K562 (cell line): ENCODE results near the gene ITGA3. TPM values are rescaled to one million over a fixed set of nuclear protein-coding genes. Genes with fewer than 3 reads are reported as not detected.

Experiments
- ATAC-seq: fragments of 200-7000 bp; cut with Tn5 transposase; 3 replicates; pipeline ENCODE4 v1.9.1; 2020; ENCODE audit warnings: moderate library complexity
- BruUV-seq: library from RNA; stranded (reverse); fragments of 400-500 nt; replicated peaks from 2 replicates; lab custom pipeline; 2021; lab: Mats Ljungman, UMichigan
- CTCF ChIA-PET: fragments of 300-600 bp; formaldehyde crosslinking; extraction: SDS; loops from one replicate; lab custom pipeline; 2021; ENCODE audit warnings: low intra/inter-chr PET ratio; lab: Yijun Ruan, JAX
- POLR2A ChIA-PET: fragments of 300-600, 350-650 bp; sonication (Branson Sonifier 250); formaldehyde crosslinking; extraction: SDS; loops from one replicate; lab custom pipeline; 2021; ENCODE audit warnings: antibody characterized with exemption, inconsistent platforms; lab: Yijun Ruan, JAX
- DNase-seq, 4 experiments: peaks; one replicate each; pipeline versions ENCODE4 v3.0.0 to v3.0.0-alpha.2; 2011 to 2018; ENCODE audit warnings: low spot score in 3 of 4, mixed read lengths in 3 of 4; ENCODE audit errors: extremely low read depth in 1 of 4
- FAIRE-seq: peaks from 2 replicates; lab custom pipeline; 2011; peaks lifted over from hg19 to GRCh38; lab: Jason Lieb, UNC
- H2AFZ ChIP-seq: 2 replicates; pipeline ENCODE4 v1.6.0; 2011; ENCODE audit warnings: low read depth, low read length, control low read depth, inconsistent platforms
- H3K27ac ChIP-seq: fragments of 200-600 bp; 3 replicates; pipeline ENCODE4 v1.8.0; 2011; ENCODE audit warnings: low read depth, mild to moderate bottlenecking, control low read depth, inconsistent platforms, low read length, moderate library complexity, mixed read lengths; ENCODE audit errors: extremely low read depth
- H3K27me3 ChIP-seq, 2 experiments: fragments of 300-600 bp in 1 of 2; 2 replicates in 1 of 2; 3 replicates in 1 of 2; pipeline versions ENCODE4 v1.6.0 to v1.8.0; 2011; ENCODE audit warnings: inconsistent platforms in 2 of 2, low read length in 2 of 2, mild to moderate bottlenecking in 1 of 2, mixed read lengths in 1 of 2, moderate library complexity in 1 of 2; ENCODE audit not compliant: control insufficient read depth in 2 of 2, insufficient read depth in 2 of 2
- H3K36me3 ChIP-seq: fragments of 300-600 bp; 3 replicates; pipeline ENCODE4 v1.8.0; 2011; ENCODE audit warnings: mild to moderate bottlenecking, low read length, inconsistent platforms; ENCODE audit not compliant: control insufficient read depth, insufficient read depth
- H3K4me1 ChIP-seq, 2 experiments: fragments of 200-600 bp in 1 of 2; replicated peaks in 1 of 2; 2 replicates in 1 of 2; 3 replicates in 1 of 2; pipeline versions ENCODE4 v1.5.1 to v1.8.0; 2011; ENCODE audit warnings: inconsistent platforms in 2 of 2, low read length in 2 of 2, mild to moderate bottlenecking in 1 of 2, mixed read lengths in 1 of 2, moderate library complexity in 1 of 2; ENCODE audit not compliant: control insufficient read depth in 2 of 2, insufficient read depth in 2 of 2
- H3K4me2 ChIP-seq: 2 replicates; pipeline ENCODE4 v1.6.1; 2011; ENCODE audit warnings: low read length, control low read depth, inconsistent platforms, mixed read lengths; ENCODE audit not compliant: insufficient read depth
- H3K4me3 ChIP-seq: fragments of 200-600 bp; sonication (generic), shearing (Covaris generic); 2 replicates; pipeline ENCODE4 v1.5.1; 2016; ENCODE audit warnings: control low read depth, inconsistent platforms
- H3K79me2 ChIP-seq: fragments of 200-600 bp; 3 replicates; pipeline ENCODE4 v1.8.0; 2011; ENCODE audit warnings: low read length, inconsistent platforms; ENCODE audit not compliant: control insufficient read depth, insufficient read depth
- H3K9ac ChIP-seq, 2 experiments: 2 replicates each; pipeline versions ENCODE4 v1.6.0 to v1.6.1; 2011; ENCODE audit warnings: low read depth in 2 of 2, low read length in 2 of 2, control low read depth in 1 of 2, inconsistent platforms in 1 of 2, mild to moderate bottlenecking in 1 of 2, mixed read lengths in 1 of 2; ENCODE audit not compliant: insufficient read depth in 1 of 2
- H3K9me1 ChIP-seq: one replicate; pipeline ENCODE4 v1.6.0; 2011; ENCODE audit warnings: inconsistent platforms, mild to moderate bottlenecking, low read length, moderate library complexity; ENCODE audit not compliant: control insufficient read depth, insufficient read depth
- H3K9me3 ChIP-seq: replicated peaks from 2 replicates; pipeline ENCODE4 v1.5.1; 2011; ENCODE audit warnings: low read depth, low read length, inconsistent platforms; ENCODE audit not compliant: control insufficient read depth, insufficient read depth
- H4K20me1 ChIP-seq: replicated peaks from 2 replicates; pipeline ENCODE4 v1.6.1; 2011; ENCODE audit warnings: low read length, inconsistent platforms, mixed read lengths; ENCODE audit not compliant: control insufficient read depth, insufficient read depth
- CREM ChIP-seq: IDR thresholded peaks from 2 replicates; pipeline ENCODE4 v1.6.1; 2014; ENCODE audit warnings: antibody characterized with exemption, low read depth
- EGR1 ChIP-seq: fragments of 450-650 bp; conservative IDR thresholded peaks from 2 replicates; pipeline ENCODE4 v1.6.1; 2017; ENCODE audit warnings: mild to moderate bottlenecking
- ETV6 ChIP-seq, 3 experiments: fragments of 150-350 bp in 1 of 3; sonication (generic) in 1 of 3; formaldehyde crosslinking in 1 of 3; IDR thresholded peaks; 2 replicates each; pipeline versions ENCODE4 v1.6.1 to v1.8.0; 2014 to 2022; ENCODE audit warnings: borderline replicate concordance in 2 of 3, low read depth in 2 of 3, antibody characterized with exemption in 1 of 3, low read length in 1 of 3, mild to moderate bottlenecking in 1 of 3, missing genetic modification reagents in 1 of 3
- JUND ChIP-seq, 2 experiments: IDR thresholded peaks; 2 replicates in 1 of 2; 3 replicates in 1 of 2; pipeline ENCODE4 v1.6.1; 2011; ENCODE audit warnings: borderline replicate concordance in 2 of 2, low read depth in 2 of 2, low read length in 2 of 2, improper control_type of control experiment in 1 of 2, missing biosample characterization in 1 of 2, missing genetic modification characterization in 1 of 2, missing genetic modification reagents in 1 of 2
- NEUROD1 ChIP-seq: fragments of 150-350 bp; IDR thresholded peaks from 2 replicates; pipeline ENCODE4 v1.6.1; 2014; ENCODE audit warnings: borderline replicate concordance, low read length, low read depth; ENCODE audit not compliant: partially characterized antibody
- NR4A1 ChIP-seq, 2 experiments: fragments of 250-450 bp in 1 of 2; fragments of 450-650 bp in 1 of 2; sonication (Bioruptor Pico) in 1 of 2; IDR thresholded peaks; 2 replicates each; pipeline versions ENCODE4 v1.4.0 to v1.6.1; 2016 to 2020; ENCODE audit warnings: mild to moderate bottlenecking in 2 of 2, missing compliant biosample characterization in 1 of 2, missing genetic modification characterization in 1 of 2, moderate library complexity in 1 of 2
- OTX1 ChIP-seq: fragments of 450-650 bp; formaldehyde crosslinking; IDR thresholded peaks from 2 replicates; pipeline ENCODE4 v1.4.0; 2022; ENCODE audit warnings: mild to moderate bottlenecking
- RNF2 ChIP-seq: sonication (generic); IDR thresholded peaks from 2 replicates; pipeline ENCODE4 v1.6.1; 2016
- SRSF3 ChIP-seq: fragments of 200-400 bp; formaldehyde crosslinking; IDR thresholded peaks from 2 replicates; pipeline ENCODE4 v1.6.1; 2016; ENCODE audit warnings: mild to moderate bottlenecking, low read length, moderate library complexity; ENCODE audit not compliant: insufficient read depth
- TAF7 ChIP-seq: fragments of 450-650 bp; IDR thresholded peaks from 2 replicates; pipeline ENCODE4 v1.6.1; 2016; ENCODE audit warnings: missing genetic modification characterization, missing compliant biosample characterization
- TCF7L2 ChIP-seq: fragments of 150-350 bp; IDR thresholded peaks from 2 replicates; pipeline ENCODE4 v1.6.1; 2016; ENCODE audit warnings: low read depth, mild to moderate bottlenecking, low read length, moderate library complexity
- XRCC5 ChIP-seq: fragments of 200-400 bp; formaldehyde crosslinking; IDR thresholded peaks from 2 replicates; pipeline ENCODE4 v1.6.1; 2017; ENCODE audit warnings: low read depth, mild to moderate bottlenecking, low read length
- ZC3H8 ChIP-seq: fragments of 450-650 bp; IDR thresholded peaks from 2 replicates; pipeline ENCODE4 v1.6.1; 2017
- ZNF174 ChIP-seq: fragments of 250-450 bp; sonication (Bioruptor Pico); IDR thresholded peaks from 2 replicates; pipeline ENCODE4 v1.4.0; 2020; ENCODE audit warnings: mild to moderate bottlenecking
- ZNF589 ChIP-seq: fragments of 200-800 bp; sonication (Bioruptor generic); IDR thresholded peaks from 2 replicates; pipeline ENCODE4 v1.6.1; 2016; ENCODE audit warnings: low read depth, missing genetic modification characterization, missing compliant biosample characterization
- WGBS: fragments of 100-300 bp; shearing (Covaris generic); methylation state at CpG from one replicate; pipeline ENCODE4 v1.1.6; 2016; ENCODE audit warnings: low coverage, mixed read lengths; ENCODE audit not compliant: insufficient coverage; ENCODE audit errors: missing lambda C conversion rate; 5-methylcytosine and 5-hydroxymethylcytosine counted together
- in situ Hi-C: fragments of 300-500 bp; cut with MboI; formaldehyde crosslinking; loops from 4 replicates; pipeline ENCODE4 v1.15.0; 2018; ENCODE audit warnings: inconsistent platforms, mixed read lengths
- intact Hi-C: fragments of 100-400 bp; cut with micrococcal nuclease; formaldehyde crosslinking; loops from 2 replicates; pipeline ENCODE4 v1.14.2; 2022
- polyA plus RNA-seq, 8 experiments: library from polyadenylated mRNA; depleted of rRNA in 4 of 8; stranded (reverse) in 5 of 8; unstranded in 3 of 8; fragments of >200 nt; fragmentation: Nextera tagmentation in 2 of 8; fragmentation: Illumina TruSeq in 1 of 8; extraction: Ambion mirVana in 2 of 8; extraction: Trizol in 1 of 8; gene quantifications; 2 replicates each; pipeline versions ENCODE4 v1.2.1 to v1.2.3, GENCODE V29; 2011 to 2014; ENCODE audit warnings: inconsistent platforms in 1 of 8, missing spikeins in 1 of 8
- total RNA-seq, 7 experiments: library from RNA; depleted of rRNA in 6 of 7; stranded (reverse); fragments of >200 nt in 6 of 7; fragmentation: Illumina TruSeq in 2 of 7; extraction: Trizol in 2 of 7; gene quantifications; 2 replicates each; pipeline versions ENCODE4 v1.2.1 to v1.2.3, GENCODE V29; 2011 to 2021; ENCODE audit warnings: low replicate concordance in 1 of 7
- TF ChIP-seq, protein P1 (sequence below), 2 experiments: IDR thresholded peaks; 2 replicates each; pipeline ENCODE4 v1.6.1; 2011; ENCODE audit warnings: borderline replicate concordance in 1 of 2, control low read depth in 1 of 2, low read depth in 1 of 2, low read length in 1 of 2, mild to moderate bottlenecking in 1 of 2, mixed read lengths in 1 of 2, moderate library complexity in 1 of 2; ENCODE audit not compliant: insufficient read depth in 1 of 2, insufficient read length in 1 of 2, poor library complexity in 1 of 2, severe bottlenecking in 1 of 2; ENCODE audit errors: extremely low read depth in 1 of 2
- TF ChIP-seq, protein P2 (sequence below), 2 experiments: IDR thresholded peaks; 2 replicates each; pipeline ENCODE4 v1.6.1; 2012; ENCODE audit warnings: improper control_type of control experiment in 2 of 2, low read depth in 2 of 2, low read length in 2 of 2, borderline replicate concordance in 1 of 2

Gene ITGA3
- total and polyA plus RNA-seq, 9 of the 15 experiments (the other 6 are each of a cell fraction or from before 2014, with no cell fraction given), result 0.03 to 0.75 (median 0.14) TPM; not detected in 2

DNA sequence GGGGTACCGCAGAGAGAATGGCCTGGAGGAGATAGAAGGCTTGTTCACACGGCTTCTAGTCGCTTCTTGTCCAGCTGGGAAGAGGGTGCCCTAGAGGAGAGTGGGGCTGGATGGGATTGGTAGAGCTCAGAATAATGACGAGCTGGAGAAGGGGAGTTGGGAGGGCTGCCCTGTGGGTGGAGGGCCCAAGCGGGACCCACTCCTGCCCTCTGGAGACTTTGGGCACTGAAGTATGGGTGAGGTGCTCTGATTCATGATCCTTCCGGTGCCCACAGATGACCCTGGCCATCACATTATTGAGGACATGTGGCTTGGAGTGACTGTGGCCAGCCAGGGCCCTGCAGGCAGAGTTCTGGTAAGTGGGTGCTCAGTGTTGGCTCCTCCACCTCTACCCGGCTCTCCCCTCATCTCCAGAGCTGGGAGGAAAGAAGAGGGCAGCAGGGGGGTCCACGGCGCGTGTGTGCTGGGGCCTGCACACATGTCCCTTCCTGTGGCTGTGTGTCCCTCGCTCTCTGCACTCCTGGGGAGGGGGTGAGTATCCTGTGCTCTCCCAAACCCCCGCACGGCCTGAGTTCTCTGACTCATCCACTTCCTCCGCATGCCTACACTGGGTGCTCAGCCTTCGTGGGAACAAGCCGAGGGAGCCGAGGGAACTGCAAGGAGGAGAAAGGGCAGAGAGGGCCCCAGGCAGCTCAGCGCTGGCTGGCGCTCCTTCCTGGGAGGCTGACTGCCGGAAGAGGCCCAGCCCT, 8.5 kb downstream of the ITGA3 start:
- H3K4me3 ChIP-seq, result no peak overlapping the region
- FAIRE-seq, result no peak
- 0 out of 2 replicates have a peak, but pooled peaks have one; percentile 8 for TF ChIP-seq ZNF589
- no peak for TF ChIP-seq ZC3H8
- no peak for TF ChIP-seq OTX1 (CRISPR knock-in tag)
- TF ChIP-seq, protein P1, sequence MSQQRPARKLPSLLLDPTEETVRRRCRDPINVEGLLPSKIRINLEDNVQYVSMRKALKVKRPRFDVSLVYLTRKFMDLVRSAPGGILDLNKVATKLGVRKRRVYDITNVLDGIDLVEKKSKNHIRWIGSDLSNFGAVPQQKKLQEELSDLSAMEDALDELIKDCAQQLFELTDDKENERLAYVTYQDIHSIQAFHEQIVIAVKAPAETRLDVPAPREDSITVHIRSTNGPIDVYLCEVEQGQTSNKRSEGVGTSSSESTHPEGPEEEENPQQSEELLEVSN (IDR thresholded peaks at IDR 0.05; ENCODE audit: borderline replicate concordance in 1 of 2, extremely low read depth in 1 of 2, insufficient read depth in 1 of 2, insufficient read length in 1 of 2, low read depth in 1 of 2, low read length in 1 of 2, poor library complexity in 1 of 2, severe bottlenecking in 1 of 2), result peak in 1 of 2 experiments; percentile 40
- peak; percentile 78 for TF ChIP-seq EGR1
- TF ChIP-seq TAF7 (tag), result no peak
- TF ChIP-seq ETV6 (IDR thresholded peaks at IDR 0.05; ENCODE audit: borderline replicate concordance in 1 of 2, low read depth in 2 of 2, low read length in 1 of 2), result no peak
- no peak for TF ChIP-seq ETV6 (CRISPR knock-in tag; IDR thresholded peaks at IDR 0.05; ENCODE audit: borderline replicate concordance)
- no peak for TF ChIP-seq XRCC5
- TF ChIP-seq TCF7L2, result no peak
- TF ChIP-seq NEUROD1, result no peak
- TF ChIP-seq, protein P2, sequence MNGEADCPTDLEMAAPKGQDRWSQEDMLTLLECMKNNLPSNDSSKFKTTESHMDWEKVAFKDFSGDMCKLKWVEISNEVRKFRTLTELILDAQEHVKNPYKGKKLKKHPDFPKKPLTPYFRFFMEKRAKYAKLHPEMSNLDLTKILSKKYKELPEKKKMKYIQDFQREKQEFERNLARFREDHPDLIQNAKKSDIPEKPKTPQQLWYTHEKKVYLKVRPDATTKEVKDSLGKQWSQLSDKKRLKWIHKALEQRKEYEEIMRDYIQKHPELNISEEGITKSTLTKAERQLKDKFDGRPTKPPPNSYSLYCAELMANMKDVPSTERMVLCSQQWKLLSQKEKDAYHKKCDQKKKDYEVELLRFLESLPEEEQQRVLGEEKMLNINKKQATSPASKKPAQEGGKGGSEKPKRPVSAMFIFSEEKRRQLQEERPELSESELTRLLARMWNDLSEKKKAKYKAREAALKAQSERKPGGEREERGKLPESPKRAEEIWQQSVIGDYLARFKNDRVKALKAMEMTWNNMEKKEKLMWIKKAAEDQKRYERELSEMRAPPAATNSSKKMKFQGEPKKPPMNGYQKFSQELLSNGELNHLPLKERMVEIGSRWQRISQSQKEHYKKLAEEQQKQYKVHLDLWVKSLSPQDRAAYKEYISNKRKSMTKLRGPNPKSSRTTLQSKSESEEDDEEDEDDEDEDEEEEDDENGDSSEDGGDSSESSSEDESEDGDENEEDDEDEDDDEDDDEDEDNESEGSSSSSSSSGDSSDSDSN (IDR thresholded peaks at IDR 0.05; ENCODE audit: borderline replicate concordance in 1 of 2, low read depth in 2 of 2, low read length in 2 of 2), result 0 out of 4 replicates have a peak, but pooled peaks of 1 of the 2 experiments have one; percentile 25
- TF ChIP-seq CREM, result no peak
- TF ChIP-seq RNF2, result no peak
- no peak for TF ChIP-seq SRSF3
- no peak for TF ChIP-seq ZNF174 (CRISPR knock-in tag)
- TF ChIP-seq NR4A1 (CRISPR knock-in tag; IDR thresholded peaks at IDR 0.05), result no peak
- TF ChIP-seq NR4A1 (tag; IDR thresholded peaks at IDR 0.05), result no peak
- peak; percentile 46; the same call in 1 of the 2 replicates for TF ChIP-seq JUND (IDR thresholded peaks at IDR 0.05; ENCODE audit: borderline replicate concordance, low read depth, low read length)
- TF ChIP-seq JUND (tag; IDR thresholded peaks at IDR 0.05; ENCODE audit: borderline replicate concordance, low read depth, low read length), result no peak

More for the DNA sequence above, 8.5 kb downstream of the ITGA3 start:
- WGBS, result 3% methylated on average over 16 of the region's 20 CpGs
- ATAC-seq, result peak; percentile 49
- no peak overlapping the region for H2AFZ ChIP-seq
- no peak overlapping the region for H3K27ac ChIP-seq
- intact Hi-C loops, result no loop called here
- ChIA-PET CTCF (no interaction called here), POLR2A (interaction anchor here (0.6 to 1.3 kb wide), 3 partner anchors 12 to 36 kb away, joined by 3 to 5 read pairs (median 4); no protein-coding TSS in a partner anchor)
- DNase-seq, result peak; percentile 21 to 56 (median 28)
- H3K79me2 ChIP-seq, result no peaks in the 10 kb centered on the region
- H3K9me3 ChIP-seq, result no peaks in the 10 kb centered on the region
- peaks cover 0 to 4% of the 10 kb centered on the region in 2 experiments; a peak in 1 of 5 replicates for H3K4me1 ChIP-seq
- H3K27me3 ChIP-seq, result peaks cover 6 to 24% of the 10 kb centered on the region in 2 experiments
- no TSS peak for BruUV-seq
- no peaks in the 10 kb centered on the region for H3K36me3 ChIP-seq
- in situ Hi-C loops, result no loop called here
- peaks cover 3% of the 10 kb centered on the region; the same call in 1 of the 2 replicates for H4K20me1 ChIP-seq
- H3K9me1 ChIP-seq, result no peaks in the 10 kb centered on the region
- H3K4me2 ChIP-seq, result no peak overlapping the region
- H3K9ac ChIP-seq, result peak overlapping the region in 1 of 2 experiments; percentile 10; a peak in 1 of 4 replicates
